SU-DHL-6 (cell line): Measurements from ENCODE around the gene OTX1.

Experiments used
- H2AFZ ChIP-seq: fragments of 200-600 bp; sonication (generic); 2 replicates; pipeline ENCODE4 v1.6.1; 2014; ENCODE audit warnings: low read depth, mild to moderate bottlenecking, moderate library complexity, mixed read lengths, antibody characterized with exemption, low read length; ENCODE audit not compliant: severe bottlenecking
- H3F3A ChIP-seq: fragments of 200-600 bp; shearing (Covaris generic); 2 replicates; pipeline ENCODE4 v1.6.0; 2016; ENCODE audit warnings: antibody characterized with exemption, mild to moderate bottlenecking; ENCODE audit not compliant: insufficient read depth
- H3K27ac ChIP-seq: fragments of 200-600 bp; sonication (generic); 2 replicates; pipeline ENCODE4 v1.5.1; 2016; ENCODE audit warnings: low read depth, mild to moderate bottlenecking, low read length, moderate library complexity, mixed read lengths
- H3K27me3 ChIP-seq: fragments of 200-600 bp; sonication (generic), shearing (Covaris generic); 2 replicates; pipeline ENCODE4 v1.6.0; 2014; ENCODE audit warnings: mild to moderate bottlenecking, low read length
- H3K36me3 ChIP-seq: fragments of 200-600 bp; sonication (generic); 2 replicates; pipeline ENCODE4 v1.6.1; 2014; ENCODE audit warnings: mild to moderate bottlenecking, low read length, mixed read lengths
- H3K4me2 ChIP-seq: fragments of 300-600, 200-600 bp; shearing (Covaris generic), sonication (generic); 2 replicates; pipeline ENCODE4 v1.6.0; 2014; ENCODE audit warnings: low read length, low read depth, mild to moderate bottlenecking; ENCODE audit not compliant: poor library complexity, severe bottlenecking
- H3K4me3 ChIP-seq: fragments of 200-600 bp; sonication (generic); 2 replicates; pipeline ENCODE4 v1.5.1; 2014; ENCODE audit warnings: antibody characterized with exemption, low read length, mild to moderate bottlenecking, mixed read lengths; ENCODE audit not compliant: insufficient read depth, poor library complexity, severe bottlenecking
- H3K79me2 ChIP-seq: fragments of 200-600 bp; sonication (generic); 2 replicates; pipeline ENCODE4 v1.6.1; 2014; ENCODE audit warnings: mild to moderate bottlenecking, low read length, moderate library complexity; ENCODE audit not compliant: insufficient read depth
- H3K9ac ChIP-seq: fragments of 200-600 bp; sonication (generic); 2 replicates; pipeline ENCODE4 v1.7.0; 2014; ENCODE audit warnings: mild to moderate bottlenecking, low read length
- H3K9me2 ChIP-seq: fragments of 200-600 bp; sonication (generic); replicated peaks from 2 replicates; pipeline ENCODE4 v1.6.1; 2014; ENCODE audit warnings: low read length; ENCODE audit not compliant: insufficient read depth
- H3K9me3 ChIP-seq: fragments of 200-600 bp; sonication (generic); 2 replicates; pipeline ENCODE4 v1.6.1; 2014; ENCODE audit warnings: low read length, mixed read lengths; ENCODE audit not compliant: insufficient read depth
- H4K20me1 ChIP-seq: fragments of 200-600 bp; sonication (generic); 2 replicates; pipeline ENCODE4 v1.6.1; 2014; ENCODE audit warnings: low read depth, mild to moderate bottlenecking, antibody characterized with exemption, low read length, moderate library complexity, mixed read lengths
- EZH2phosphoT487 ChIP-seq: fragments of 200-600 bp; sonication (generic), shearing (Covaris generic); conservative IDR thresholded peaks from 2 replicates; pipeline ENCODE4 v1.6.1; 2018; ENCODE audit warnings: mild to moderate bottlenecking, antibody characterized with exemption, low read length, moderate library complexity, mixed read lengths
- TF ChIP-seq, protein P1 (sequence below): fragments of 200-600 bp; sonication (generic); IDR thresholded peaks from one replicate; pipeline ENCODE4 v1.5.1; 2017; ENCODE audit warnings: antibody characterized with exemption, mild to moderate bottlenecking, low read length, moderate library complexity; ENCODE audit not compliant: insufficient read depth, poor library complexity, severe bottlenecking

Gene OTX1

GRCh38 chr2:63038034-63038433, 12.6 kb upstream of the OTX1 start:
- no peak overlapping the region for H3K9ac ChIP-seq
- H3K9me2 ChIP-seq = no peaks in the 10 kb centered on the region
- peaks cover 4% of the 10 kb centered on the region; the same call in 1 of the 2 replicates for H3F3A ChIP-seq
- no peak overlapping the region for H3K27ac ChIP-seq
- no peak overlapping the region for H3K4me3 ChIP-seq
- H3K4me2 ChIP-seq = no peak overlapping the region
- no peaks in the 10 kb centered on the region for H3K36me3 ChIP-seq
- TF ChIP-seq EZH2phosphoT487 = no peak
- TF ChIP-seq, protein P1, sequence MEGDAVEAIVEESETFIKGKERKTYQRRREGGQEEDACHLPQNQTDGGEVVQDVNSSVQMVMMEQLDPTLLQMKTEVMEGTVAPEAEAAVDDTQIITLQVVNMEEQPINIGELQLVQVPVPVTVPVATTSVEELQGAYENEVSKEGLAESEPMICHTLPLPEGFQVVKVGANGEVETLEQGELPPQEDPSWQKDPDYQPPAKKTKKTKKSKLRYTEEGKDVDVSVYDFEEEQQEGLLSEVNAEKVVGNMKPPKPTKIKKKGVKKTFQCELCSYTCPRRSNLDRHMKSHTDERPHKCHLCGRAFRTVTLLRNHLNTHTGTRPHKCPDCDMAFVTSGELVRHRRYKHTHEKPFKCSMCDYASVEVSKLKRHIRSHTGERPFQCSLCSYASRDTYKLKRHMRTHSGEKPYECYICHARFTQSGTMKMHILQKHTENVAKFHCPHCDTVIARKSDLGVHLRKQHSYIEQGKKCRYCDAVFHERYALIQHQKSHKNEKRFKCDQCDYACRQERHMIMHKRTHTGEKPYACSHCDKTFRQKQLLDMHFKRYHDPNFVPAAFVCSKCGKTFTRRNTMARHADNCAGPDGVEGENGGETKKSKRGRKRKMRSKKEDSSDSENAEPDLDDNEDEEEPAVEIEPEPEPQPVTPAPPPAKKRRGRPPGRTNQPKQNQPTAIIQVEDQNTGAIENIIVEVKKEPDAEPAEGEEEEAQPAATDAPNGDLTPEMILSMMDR = no peak
- H3K9me3 ChIP-seq = no peaks in the 10 kb centered on the region
- no peaks in the 10 kb centered on the region for H3K27me3 ChIP-seq
- no peak overlapping the region for H2AFZ ChIP-seq
- no peaks in the 10 kb centered on the region for H4K20me1 ChIP-seq
- no peaks in the 10 kb centered on the region for H3K79me2 ChIP-seq

DNA sequence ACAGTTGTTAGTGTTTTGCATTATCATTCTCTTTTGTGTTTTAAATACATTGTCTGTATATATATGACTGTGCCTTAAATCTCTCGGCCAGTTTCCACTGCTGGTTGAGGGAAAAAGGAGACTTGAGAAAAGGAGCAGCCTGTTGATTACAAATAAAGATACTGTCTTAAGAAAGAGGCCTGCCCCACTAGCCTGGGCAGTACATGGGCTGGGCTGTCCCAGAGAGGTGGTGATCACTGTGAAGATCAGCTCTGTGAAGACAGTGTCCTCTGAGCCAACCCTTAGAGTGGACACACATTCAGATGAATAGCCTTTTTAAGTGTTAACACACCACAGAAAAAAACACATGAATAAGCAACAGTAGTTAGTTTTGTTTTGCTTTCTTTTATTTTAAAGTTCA, 10.0 kb upstream of the OTX1 start:
- Histone ChIP-seq H3K4me2 (no peak overlapping the region), H3K27ac (no peak overlapping the region), H3F3A (no peaks in the 10 kb centered on the region), H4K20me1 (no peaks in the 10 kb centered on the region), H3K9me3 (no peaks in the 10 kb centered on the region), H3K4me3 (no peak overlapping the region), H3K27me3 (no peaks in the 10 kb centered on the region), H3K36me3 (no peaks in the 10 kb centered on the region), H2AFZ (no peak overlapping the region), H3K9me2 (no peaks in the 10 kb centered on the region), H3K79me2 (no peaks in the 10 kb centered on the region), H3K9ac (no peak overlapping the region)
- TF ChIP-seq, protein P1 = no peak
- TF ChIP-seq EZH2phosphoT487 = no peak

- H3K4me3 ChIP-seq = no peak overlapping the region
- H3K9me3 ChIP-seq = no peaks in the 10 kb centered on the region
- H3K79me2 ChIP-seq = no peaks in the 10 kb centered on the region
- no peaks in the 10 kb centered on the region for H3K9me2 ChIP-seq
- H3K27me3 ChIP-seq = no peaks in the 10 kb centered on the region
- no peaks in the 10 kb centered on the region for H3F3A ChIP-seq
- no peak overlapping the region for H3K9ac ChIP-seq
- TF ChIP-seq EZH2phosphoT487 = no peak
- H4K20me1 ChIP-seq = no peaks in the 10 kb centered on the region
- no peaks in the 10 kb centered on the region for H3K36me3 ChIP-seq
- no peak overlapping the region for H3K27ac ChIP-seq
- H3K4me2 ChIP-seq = no peak overlapping the region
- no peak overlapping the region for H2AFZ ChIP-seq
Observed at GRCh38 chr2:63041592-63041991, 9.0 kb upstream of the OTX1 start.

- Histone ChIP-seq H2AFZ (no peak overlapping the region), H3K9me3 (no peaks in the 10 kb centered on the region), H3K36me3 (no peaks in the 10 kb centered on the region), H3K9me2 (no peaks in the 10 kb centered on the region), H3K27ac (no peak overlapping the region), H3K4me3 (no peak overlapping the region), H4K20me1 (no peaks in the 10 kb centered on the region), H3K4me2 (no peak overlapping the region), H3K27me3 (no peaks in the 10 kb centered on the region), H3K9ac (no peak overlapping the region), H3K79me2 (no peaks in the 10 kb centered on the region), H3F3A (no peaks in the 10 kb centered on the region)
- TF ChIP-seq EZH2phosphoT487 = no peak
- TF ChIP-seq, protein P1 = no peak
Observed at GRCh38 chr2:63044362-63045327, 6.0 kb upstream of the OTX1 start.
